Epithelial cell of esophagus (primary cell): ENCODE results near the gene ELMO1.

Experiments used
- DNase-seq: peaks from one replicate; pipeline ENCODE4 v3.0.0; 2010; ENCODE audit warnings: low read depth
- H3K4me3 ChIP-seq: 2 replicates; pipeline ENCODE4 v1.5.1; 2011; ENCODE audit warnings: mild to moderate bottlenecking, low read length, control low read depth
- TF ChIP-seq, protein P1 (sequence below): IDR thresholded peaks from 2 replicates; pipeline ENCODE4 v1.5.1; 2011; ENCODE audit warnings: low read depth, mild to moderate bottlenecking, low read length, control low read depth, inconsistent platforms; ENCODE audit not compliant: insufficient read depth; ENCODE audit errors: missing control alignments

The ELMO1 gene

DNA sequence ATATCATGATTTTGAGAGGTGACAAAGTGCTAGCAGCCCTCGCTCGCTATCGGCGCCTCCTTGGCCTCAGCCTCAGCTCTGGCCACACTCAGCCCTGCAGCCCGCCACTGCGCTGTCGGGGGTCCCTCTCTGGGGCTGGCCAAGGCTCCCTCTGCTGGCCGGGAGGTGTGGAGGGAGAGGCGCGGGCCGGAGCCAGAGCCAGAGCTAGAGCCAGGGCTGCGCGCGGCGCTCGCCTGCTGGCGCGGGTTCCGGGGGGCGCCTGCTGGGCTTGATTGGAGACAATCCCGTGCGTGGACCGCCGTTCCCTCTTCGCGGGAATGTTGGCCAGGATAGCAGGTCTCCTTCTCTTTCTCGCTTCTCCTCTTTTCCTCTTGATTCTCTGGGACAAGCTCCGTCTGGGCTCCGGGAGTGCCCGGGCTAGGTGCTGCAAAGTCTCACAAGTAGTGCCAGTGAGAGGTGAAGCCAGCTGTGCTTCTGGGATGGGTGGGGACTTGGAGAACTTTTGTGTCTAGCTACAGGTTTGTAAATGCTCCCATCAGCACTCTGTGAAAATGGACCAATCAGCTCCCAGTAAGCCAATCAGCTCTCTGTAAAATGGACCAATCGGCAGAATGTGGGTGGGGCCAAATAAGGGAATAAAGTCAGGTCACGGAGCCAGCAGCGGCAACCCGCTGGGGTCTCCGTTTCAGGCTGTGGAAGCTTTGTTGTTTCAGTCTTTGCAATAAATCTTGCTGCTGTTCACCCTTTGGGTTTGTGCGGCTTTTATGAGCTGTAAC is 43.4 kb upstream of the ELMO1 start:
- TF ChIP-seq, protein P1, sequence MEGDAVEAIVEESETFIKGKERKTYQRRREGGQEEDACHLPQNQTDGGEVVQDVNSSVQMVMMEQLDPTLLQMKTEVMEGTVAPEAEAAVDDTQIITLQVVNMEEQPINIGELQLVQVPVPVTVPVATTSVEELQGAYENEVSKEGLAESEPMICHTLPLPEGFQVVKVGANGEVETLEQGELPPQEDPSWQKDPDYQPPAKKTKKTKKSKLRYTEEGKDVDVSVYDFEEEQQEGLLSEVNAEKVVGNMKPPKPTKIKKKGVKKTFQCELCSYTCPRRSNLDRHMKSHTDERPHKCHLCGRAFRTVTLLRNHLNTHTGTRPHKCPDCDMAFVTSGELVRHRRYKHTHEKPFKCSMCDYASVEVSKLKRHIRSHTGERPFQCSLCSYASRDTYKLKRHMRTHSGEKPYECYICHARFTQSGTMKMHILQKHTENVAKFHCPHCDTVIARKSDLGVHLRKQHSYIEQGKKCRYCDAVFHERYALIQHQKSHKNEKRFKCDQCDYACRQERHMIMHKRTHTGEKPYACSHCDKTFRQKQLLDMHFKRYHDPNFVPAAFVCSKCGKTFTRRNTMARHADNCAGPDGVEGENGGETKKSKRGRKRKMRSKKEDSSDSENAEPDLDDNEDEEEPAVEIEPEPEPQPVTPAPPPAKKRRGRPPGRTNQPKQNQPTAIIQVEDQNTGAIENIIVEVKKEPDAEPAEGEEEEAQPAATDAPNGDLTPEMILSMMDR, result no peak
- DNase-seq, result no peak

DNA sequence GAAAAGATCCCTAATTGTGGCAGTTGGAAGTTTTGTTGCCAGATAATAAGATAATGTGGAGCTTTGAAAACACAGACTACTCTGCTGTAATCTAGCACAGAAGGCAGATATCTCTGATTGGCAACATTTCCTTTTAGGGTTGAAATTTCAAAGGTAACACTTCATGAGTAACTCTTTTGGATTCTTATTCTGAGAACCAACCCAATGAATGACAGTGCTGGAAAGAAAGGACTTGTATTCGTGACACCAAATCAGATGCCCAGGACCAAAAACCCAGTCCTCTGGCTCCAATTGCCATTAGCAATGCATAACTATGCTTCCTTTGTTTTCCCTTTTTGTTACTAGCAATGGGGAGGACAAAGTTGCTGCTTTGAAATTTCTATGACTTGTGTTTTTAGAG is 41.0 kb upstream of the ELMO1 start:
- no peak for DNase-seq
- TF ChIP-seq, protein P1, result no peak
- H3K4me3 ChIP-seq, result no peak overlapping the region

More for the DNA sequence above, 43.4 kb upstream of the ELMO1 start:
- no peak overlapping the region for H3K4me3 ChIP-seq

DNA sequence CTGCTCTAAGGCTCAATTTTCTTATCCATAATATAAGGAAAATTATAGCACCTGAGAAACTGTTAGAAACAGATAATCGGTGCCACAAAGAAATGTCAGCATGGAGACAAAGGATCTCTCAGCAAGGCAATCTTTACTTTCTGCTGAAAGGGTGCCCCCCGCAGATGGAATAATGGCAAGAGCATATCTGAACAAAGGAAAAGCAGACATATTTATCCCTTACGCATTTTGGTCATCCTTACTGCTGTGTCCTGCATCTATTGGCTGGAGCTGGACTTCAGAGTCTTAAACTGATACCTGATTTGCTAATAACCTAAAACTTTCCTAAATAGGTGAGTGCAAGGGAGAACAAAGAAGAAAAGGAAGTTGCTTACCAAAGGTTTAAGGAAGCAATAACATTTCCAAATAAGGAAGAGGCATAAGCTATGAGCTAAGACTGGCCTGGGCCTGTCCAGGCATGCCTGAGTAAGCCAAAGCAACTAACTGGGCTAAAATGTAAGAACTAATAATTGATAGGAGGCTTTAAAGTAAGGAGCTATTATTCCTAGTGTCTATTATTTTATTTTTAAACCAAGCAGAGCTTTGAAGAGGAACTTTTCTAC is 39.6 kb upstream of the ELMO1 start:
- TF ChIP-seq, protein P1, result no peak
- DNase-seq, result peak; percentile 77
- no peak overlapping the region for H3K4me3 ChIP-seq

GRCh38 chr7:37484426-37485073 is 35.9 kb upstream of the ELMO1 start:
- TF ChIP-seq, protein P1, result no peak
- H3K4me3 ChIP-seq, result no peak overlapping the region
- DNase-seq, result no peak

- TF ChIP-seq, protein P1, result no peak
- DNase-seq, result no peak
- H3K4me3 ChIP-seq, result no peak overlapping the region
Measured at GRCh38 chr7:37483627-37484026, 35.0 kb upstream of the ELMO1 start.

DNA sequence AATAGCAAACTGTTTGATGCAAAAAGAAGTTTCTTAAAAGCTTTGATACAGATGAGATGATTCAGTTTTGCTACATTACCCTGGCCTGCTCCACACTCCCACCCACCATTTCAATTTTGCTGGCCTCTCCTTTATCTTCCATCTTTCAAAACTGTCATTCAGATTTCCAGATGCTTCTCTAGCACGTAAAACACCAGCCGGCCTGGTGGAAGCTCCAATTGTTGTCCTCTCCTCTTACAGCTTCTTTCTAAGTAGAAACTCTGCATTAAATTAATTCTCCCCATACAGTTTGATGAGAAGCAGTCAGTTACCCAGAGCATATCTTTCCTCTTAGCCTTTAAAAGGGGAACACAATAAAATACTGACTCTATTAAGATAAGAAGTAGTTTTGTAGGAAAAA is 34.3 kb upstream of the ELMO1 start:
- no peak for DNase-seq
- TF ChIP-seq, protein P1, result no peak
- H3K4me3 ChIP-seq, result no peak overlapping the region
